NCI-H1436 treated with DMSO at 0.1 percent for 48 hours (cell line): ENCODE measurements around the gene SNRPD1.
"Not testable (repeated sequence)": the region's sequence is repeated elsewhere in the genome, so short reads cannot be mapped to it uniquely, and the experiment has no call there.

Experiments used
- DNase-seq: peaks from one replicate; lab custom pipeline; 2025; lab: John Stamatoyannopoulos, UW

SNRPD1 gene

GRCh38 chr18:21636769-21637168 lies 24.7 kb downstream of the SNRPD1 start:
- no peak for DNase-seq

GRCh38 chr18:21638822-21639221 lies 26.7 kb downstream of the SNRPD1 start:
- no peak for DNase-seq

GRCh38 chr18:21640375-21640774 lies 28.3 kb downstream of the SNRPD1 start:
- DNase-seq = not testable (repeated sequence)

- no peak for DNase-seq
Observed at GRCh38 chr18:21650311-21650710, 38.2 kb downstream of the SNRPD1 start.

GRCh38 chr18:21652073-21652472 lies 40.0 kb downstream of the SNRPD1 start:
- DNase-seq = no peak

GRCh38 chr18:21653361-21653760 lies 41.2 kb downstream of the SNRPD1 start:
- DNase-seq = no peak

- no peak for DNase-seq
Observed at GRCh38 chr18:21656402-21656801, 44.3 kb downstream of the SNRPD1 start.

- no peak for DNase-seq
Observed at GRCh38 chr18:21660078-21660477, 48.0 kb downstream of the SNRPD1 start.

GRCh38 chr18:21662581-21662980 lies 50.5 kb downstream of the SNRPD1 start:
- no peak for DNase-seq

GRCh38 chr18:21663578-21663977 lies 51.5 kb downstream of the SNRPD1 start:
- no peak for DNase-seq

- DNase-seq = no peak
Observed at GRCh38 chr18:21664069-21664468, 52.0 kb downstream of the SNRPD1 start.

GRCh38 chr18:21669736-21670285 lies 57.7 kb downstream of the SNRPD1 start:
- no peak for DNase-seq

GRCh38 chr18:21672521-21673267 lies 60.6 kb downstream of the SNRPD1 start:
- no peak for DNase-seq

- DNase-seq = not testable (repeated sequence)
Observed at GRCh38 chr18:21675354-21675753, 63.2 kb downstream of the SNRPD1 start.

- no peak for DNase-seq
Observed at GRCh38 chr18:21678859-21679258, 66.7 kb downstream of the SNRPD1 start.

- no peak for DNase-seq
Observed at GRCh38 chr18:21680161-21680560, 68.0 kb downstream of the SNRPD1 start.

- DNase-seq = no peak
Observed at GRCh38 chr18:21682371-21683051, 70.4 kb downstream of the SNRPD1 start.
